Vagina (tissue), 2 donors: ENCODE results near the gene UFC1.

Experiments
- CTCF ChIP-seq, 3 experiments: fragments of 450-650 bp in 2 of 3; fragments of 200-600 bp in 1 of 3; sonication (generic) in 1 of 3; IDR thresholded peaks; one replicate each; pipeline ENCODE4 v1.5.1; 2017 to 2019; ENCODE audit warnings: antibody characterized with exemption in 3 of 3, mild to moderate bottlenecking in 2 of 3, moderate library complexity in 2 of 3
- POLR2A ChIP-seq, 2 donors: fragments of 450-650 bp; IDR thresholded peaks; one replicate each; pipeline ENCODE4 v1.6.1; 2017; ENCODE audit warnings: antibody characterized with exemption in 2 of 2, mild to moderate bottlenecking in 2 of 2, moderate library complexity in 2 of 2
- POLR2AphosphoS5 ChIP-seq, 2 donors: sonication (generic); formaldehyde crosslinking; IDR thresholded peaks; one replicate each; pipeline ENCODE4 v1.9.0; 2017; ENCODE audit warnings: antibody characterized with exemption in 2 of 2, mild to moderate bottlenecking in 2 of 2, low read depth in 1 of 2; ENCODE audit not compliant: insufficient read depth in 1 of 2

GRCh38 chr1:161121834-161122233 is 31.9 kb upstream of the UFC1 start:
- TF ChIP-seq CTCF (IDR thresholded peaks at IDR 0.05) (no peak), POLR2A (IDR thresholded peaks at IDR 0.05) (no peak), POLR2AphosphoS5 (IDR thresholded peaks at IDR 0.05; ENCODE audit: insufficient read depth in 1 of 2, low read depth in 1 of 2) (no peak)
